WTC11 (cell line): Measurements from ENCODE around the gene NLGN4X. TPM values are rescaled to one million over a fixed set of nuclear protein-coding genes. Genes with fewer than 3 reads are reported as not detected.

ENCODE experiments used
- ATF2 ChIP-seq: sonication (generic); formaldehyde crosslinking; IDR thresholded peaks from 2 replicates; pipeline ENCODE4 v1.8.1; 2022; ENCODE audit warnings: low read depth, missing genetic modification reagents, borderline replicate concordance
- ATF3 ChIP-seq: sonication (generic); formaldehyde crosslinking; conservative IDR thresholded peaks from 2 replicates; pipeline ENCODE4 v1.8.1; 2022; ENCODE audit warnings: mild to moderate bottlenecking, missing genetic modification reagents
- ATF6 ChIP-seq: sonication (generic); formaldehyde crosslinking; IDR thresholded peaks from 2 replicates; pipeline ENCODE4 v1.8.1; 2023; ENCODE audit warnings: mild to moderate bottlenecking, missing genetic modification reagents
- IRF1 ChIP-seq: sonication (generic); formaldehyde crosslinking; IDR thresholded peaks from 2 replicates; pipeline ENCODE4 v1.8.0; 2023; ENCODE audit warnings: missing genetic modification reagents
- KAT7 ChIP-seq: sonication (generic); formaldehyde crosslinking; IDR thresholded peaks from 2 replicates; pipeline ENCODE4 v1.8.1; 2023; ENCODE audit warnings: missing genetic modification reagents, mild to moderate bottlenecking, borderline replicate concordance
- NR3C1 ChIP-seq: sonication (generic); formaldehyde crosslinking; conservative IDR thresholded peaks from 2 replicates; pipeline ENCODE4 v1.8.1; 2023; ENCODE audit warnings: low read depth, mild to moderate bottlenecking, missing genetic modification reagents
- RORB ChIP-seq: fragments of 250-450 bp; sonication (Bioruptor Pico); IDR thresholded peaks from 2 replicates; pipeline ENCODE4 v1.9.0; 2021; ENCODE audit warnings: mild to moderate bottlenecking
- SP1 ChIP-seq: sonication (generic); formaldehyde crosslinking; conservative IDR thresholded peaks from 2 replicates; pipeline ENCODE4 v1.8.1; 2022; ENCODE audit warnings: missing genetic modification reagents
- TEAD1 ChIP-seq: sonication (generic); formaldehyde crosslinking; IDR thresholded peaks from 2 replicates; pipeline ENCODE4 v1.8.0; 2022; ENCODE audit warnings: mild to moderate bottlenecking, missing genetic modification reagents
- ZNF138 ChIP-seq: sonication (generic); formaldehyde crosslinking; conservative IDR thresholded peaks from 2 replicates; pipeline ENCODE4 v1.8.1; 2022; ENCODE audit warnings: mild to moderate bottlenecking, moderate library complexity, missing genetic modification reagents
- ZNF263 ChIP-seq: sonication (generic); formaldehyde crosslinking; IDR thresholded peaks from 2 replicates; pipeline ENCODE4 v1.8.1; 2022; ENCODE audit warnings: low read depth, mild to moderate bottlenecking, moderate library complexity, missing genetic modification reagents
- ZNF396 ChIP-seq: fragments of 250-450 bp; sonication (Bioruptor Pico); IDR thresholded peaks from 2 replicates; pipeline ENCODE4 v1.8.0; 2021; ENCODE audit warnings: mild to moderate bottlenecking, moderate library complexity, borderline replicate concordance
- ZNF416 ChIP-seq: fragments of 250-450 bp; sonication (Bioruptor Pico); IDR thresholded peaks from 2 replicates; pipeline ENCODE4 v1.9.0; 2021; ENCODE audit warnings: mild to moderate bottlenecking, inconsistent platforms
- ZNF423 ChIP-seq: fragments of 250-450 bp; sonication (Bioruptor Pico); IDR thresholded peaks from 2 replicates; pipeline ENCODE4 v2.1.2; 2022; ENCODE audit warnings: mild to moderate bottlenecking, moderate library complexity
- ZNF425 ChIP-seq: fragments of 250-450 bp; sonication (Bioruptor Pico); conservative IDR thresholded peaks from 2 replicates; pipeline ENCODE4 v1.9.0; 2021; ENCODE audit warnings: mild to moderate bottlenecking
- total RNA-seq: library from RNA; stranded (reverse); gene quantifications from 3 replicates; pipeline ENCODE4 v1.2.3, GENCODE V29; 2021
- TF ChIP-seq, protein P1 (sequence below): fragments of 250-450 bp; sonication (Bioruptor Pico); IDR thresholded peaks from 2 replicates; pipeline ENCODE4 v1.9.0; 2021; ENCODE audit warnings: moderate library complexity, mild to moderate bottlenecking, inconsistent platforms, borderline replicate concordance
- TF ChIP-seq, protein P2 (sequence below): sonication (generic); formaldehyde crosslinking; IDR thresholded peaks from 2 replicates; pipeline ENCODE4 v1.8.0; 2023; ENCODE audit warnings: missing genetic modification reagents, mild to moderate bottlenecking, borderline replicate concordance

Gene NLGN4X
- total RNA-seq, 1 experiment from 2014 or later: 53.8 TPM

GRCh38 chrX:6203462-6204215 lies 25.0 kb downstream of the NLGN4X start (continued):
- TF ChIP-seq ZNF425 (CRISPR knock-in tag) (no peak), KAT7 (no peak), ATF6 (no peak), SP1 (CRISPR knock-in tag) (no peak), NR3C1 (CRISPR knock-in tag) (no peak), IRF1 (CRISPR knock-in tag) (no peak), RORB (CRISPR knock-in tag) (no peak), ZNF138 (CRISPR knock-in tag) (no peak), ATF2 (CRISPR knock-in tag) (no peak), ZNF263 (CRISPR knock-in tag) (no peak), ZNF396 (no peak), ATF3 (CRISPR knock-in tag) (no peak), TEAD1 (CRISPR knock-in tag) (no peak), ZNF423 (CRISPR knock-in tag) (no peak), ZNF416 (CRISPR knock-in tag) (no peak)
- TF ChIP-seq, protein P1, sequence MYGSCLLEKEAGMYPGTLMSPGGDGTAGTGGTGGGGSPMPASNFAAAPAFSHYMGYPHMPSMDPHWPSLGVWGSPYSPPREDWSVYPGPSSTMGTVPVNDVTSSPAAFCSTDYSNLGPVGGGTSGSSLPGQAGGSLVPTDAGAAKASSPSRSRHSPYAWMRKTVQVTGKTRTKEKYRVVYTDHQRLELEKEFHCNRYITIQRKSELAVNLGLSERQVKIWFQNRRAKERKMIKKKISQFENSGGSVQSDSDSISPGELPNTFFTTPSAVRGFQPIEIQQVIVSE (CRISPR knock-in tag): no peak
- TF ChIP-seq, protein P2, sequence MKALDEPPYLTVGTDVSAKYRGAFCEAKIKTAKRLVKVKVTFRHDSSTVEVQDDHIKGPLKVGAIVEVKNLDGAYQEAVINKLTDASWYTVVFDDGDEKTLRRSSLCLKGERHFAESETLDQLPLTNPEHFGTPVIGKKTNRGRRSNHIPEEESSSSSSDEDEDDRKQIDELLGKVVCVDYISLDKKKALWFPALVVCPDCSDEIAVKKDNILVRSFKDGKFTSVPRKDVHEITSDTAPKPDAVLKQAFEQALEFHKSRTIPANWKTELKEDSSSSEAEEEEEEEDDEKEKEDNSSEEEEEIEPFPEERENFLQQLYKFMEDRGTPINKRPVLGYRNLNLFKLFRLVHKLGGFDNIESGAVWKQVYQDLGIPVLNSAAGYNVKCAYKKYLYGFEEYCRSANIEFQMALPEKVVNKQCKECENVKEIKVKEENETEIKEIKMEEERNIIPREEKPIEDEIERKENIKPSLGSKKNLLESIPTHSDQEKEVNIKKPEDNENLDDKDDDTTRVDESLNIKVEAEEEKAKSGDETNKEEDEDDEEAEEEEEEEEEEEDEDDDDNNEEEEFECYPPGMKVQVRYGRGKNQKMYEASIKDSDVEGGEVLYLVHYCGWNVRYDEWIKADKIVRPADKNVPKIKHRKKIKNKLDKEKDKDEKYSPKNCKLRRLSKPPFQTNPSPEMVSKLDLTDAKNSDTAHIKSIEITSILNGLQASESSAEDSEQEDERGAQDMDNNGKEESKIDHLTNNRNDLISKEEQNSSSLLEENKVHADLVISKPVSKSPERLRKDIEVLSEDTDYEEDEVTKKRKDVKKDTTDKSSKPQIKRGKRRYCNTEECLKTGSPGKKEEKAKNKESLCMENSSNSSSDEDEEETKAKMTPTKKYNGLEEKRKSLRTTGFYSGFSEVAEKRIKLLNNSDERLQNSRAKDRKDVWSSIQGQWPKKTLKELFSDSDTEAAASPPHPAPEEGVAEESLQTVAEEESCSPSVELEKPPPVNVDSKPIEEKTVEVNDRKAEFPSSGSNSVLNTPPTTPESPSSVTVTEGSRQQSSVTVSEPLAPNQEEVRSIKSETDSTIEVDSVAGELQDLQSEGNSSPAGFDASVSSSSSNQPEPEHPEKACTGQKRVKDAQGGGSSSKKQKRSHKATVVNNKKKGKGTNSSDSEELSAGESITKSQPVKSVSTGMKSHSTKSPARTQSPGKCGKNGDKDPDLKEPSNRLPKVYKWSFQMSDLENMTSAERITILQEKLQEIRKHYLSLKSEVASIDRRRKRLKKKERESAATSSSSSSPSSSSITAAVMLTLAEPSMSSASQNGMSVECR: no peak
